Measurements from ENCODE around the gene CWC27.

DNA sequence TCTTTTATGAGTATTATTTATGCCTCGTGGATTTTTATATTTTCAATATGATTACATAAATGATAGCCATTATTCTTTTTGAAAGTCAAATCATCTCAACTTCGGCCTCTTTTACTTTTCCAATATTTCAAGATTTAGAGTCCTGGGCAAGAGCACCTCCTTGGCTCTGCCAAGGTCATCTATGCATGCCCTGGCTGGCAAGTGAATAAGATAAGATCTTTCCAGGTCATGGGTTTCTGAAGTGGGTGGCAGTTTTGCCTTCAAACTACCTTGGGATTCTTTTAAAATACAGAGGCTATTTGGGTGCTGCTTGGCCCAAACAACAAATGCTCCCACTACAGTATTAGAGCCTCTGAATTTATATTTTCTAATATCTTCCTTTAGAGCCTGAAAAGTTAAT lies 95.4 kb downstream of the CWC27 start:
- TF ChIP-seq CTCF (IDR thresholded peaks at IDR 0.05) (no peak), EZH2phosphoT487 (IDR thresholded peaks at IDR 0.05) (no peak), EZH2 (IDR thresholded peaks at IDR 0.05) (no peak)
